GM21423 (cell line): ENCODE results near the gene PILRA.
"Not testable (repeated sequence)": the region's sequence is repeated elsewhere in the genome, so short reads cannot be mapped to it uniquely, and the experiment has no call there.

Experiments used
- ATAC-seq: cut with Tn5 transposase; IDR thresholded peaks from one replicate; pipeline ENCODE4 v1.9.1; 2021; ENCODE audit warnings: mild to moderate bottlenecking, moderate library complexity; ENCODE audit not compliant: unreplicated experiment

PILRA gene

GRCh38 chr7:100376066-100376465 is 2.8 kb downstream of the PILRA start:
- no peak for ATAC-seq

GRCh38 chr7:100378114-100378755 is 4.9 kb downstream of the PILRA start:
- ATAC-seq = no peak

- ATAC-seq = no peak
These were observed 6.9 kb downstream of the PILRA start for GRCh38 chr7:100380196-100380595.

- ATAC-seq = not testable (repeated sequence)
These were observed 8.4 kb downstream of the PILRA start for GRCh38 chr7:100381531-100382233.

GRCh38 chr7:100382234-100382853 is 9.1 kb downstream of the PILRA start:
- not testable (repeated sequence) for ATAC-seq

- ATAC-seq = no peak
These were observed 11.5 kb downstream of the PILRA start for GRCh38 chr7:100384628-100385294.

GRCh38 chr7:100386940-100387339 is 13.7 kb downstream of the PILRA start:
- no peak for ATAC-seq

GRCh38 chr7:100387695-100388094 is 14.4 kb downstream of the PILRA start:
- no peak for ATAC-seq

- no peak for ATAC-seq
These were observed 16.3 kb downstream of the PILRA start for GRCh38 chr7:100389437-100390088.

GRCh38 chr7:100390286-100391009 is 17.2 kb downstream of the PILRA start:
- ATAC-seq = no peak

GRCh38 chr7:100393233-100393905 is 20.1 kb downstream of the PILRA start:
- ATAC-seq = no peak

GRCh38 chr7:100394077-100394476 is 20.8 kb downstream of the PILRA start:
- no peak for ATAC-seq

- ATAC-seq = peak; percentile 89
These were observed 23.2 kb downstream of the PILRA start for GRCh38 chr7:100396421-100396982.

- no peak for ATAC-seq
These were observed 24.2 kb downstream of the PILRA start for GRCh38 chr7:100397315-100398081.

GRCh38 chr7:100398239-100398638 is 25.0 kb downstream of the PILRA start:
- ATAC-seq = no peak

- no peak for ATAC-seq
These were observed 26.8 kb downstream of the PILRA start for GRCh38 chr7:100400041-100400440.

- no peak for ATAC-seq
These were observed 27.4 kb downstream of the PILRA start for GRCh38 chr7:100400656-100401055.

- no peak for ATAC-seq
These were observed 28.5 kb downstream of the PILRA start for GRCh38 chr7:100401811-100402210.

GRCh38 chr7:100402241-100402640 is 29.0 kb downstream of the PILRA start:
- ATAC-seq = no peak
